ENCODE measurements around the gene CPNE8.

DNA sequence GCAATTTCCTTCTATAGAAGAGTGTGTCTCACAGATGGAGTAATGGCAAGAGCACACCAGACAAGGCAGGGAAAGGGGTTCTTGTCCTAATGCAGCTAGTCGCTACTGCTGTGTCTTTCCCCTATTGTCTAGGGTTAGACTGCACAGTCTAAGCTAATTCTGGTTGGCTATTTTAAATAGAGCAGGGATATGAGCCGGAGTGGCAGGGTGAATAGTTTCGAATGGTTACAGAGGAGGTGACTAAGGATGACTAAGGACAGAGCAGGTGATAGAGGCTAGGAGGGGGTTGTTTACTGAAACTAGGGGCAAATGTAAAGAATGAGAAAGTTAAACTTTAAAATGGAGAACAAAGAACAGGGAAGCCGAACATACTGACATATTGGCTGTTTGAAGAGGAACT, 25.6 kb upstream of the CPNE8 start:
- TF ChIP-seq, protein P1, sequence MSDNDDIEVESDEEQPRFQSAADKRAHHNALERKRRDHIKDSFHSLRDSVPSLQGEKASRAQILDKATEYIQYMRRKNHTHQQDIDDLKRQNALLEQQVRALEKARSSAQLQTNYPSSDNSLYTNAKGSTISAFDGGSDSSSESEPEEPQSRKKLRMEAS (IDR thresholded peaks at IDR 0.05) = no peak
- TF ChIP-seq TEAD4 (IDR thresholded peaks at IDR 0.05) (no peak), ZBTB7A (IDR thresholded peaks at IDR 0.05; ENCODE audit: low read depth) (no peak), YY1 (IDR thresholded peaks at IDR 0.05; ENCODE audit: low read depth) (no peak)
- TF ChIP-seq, protein P2, sequence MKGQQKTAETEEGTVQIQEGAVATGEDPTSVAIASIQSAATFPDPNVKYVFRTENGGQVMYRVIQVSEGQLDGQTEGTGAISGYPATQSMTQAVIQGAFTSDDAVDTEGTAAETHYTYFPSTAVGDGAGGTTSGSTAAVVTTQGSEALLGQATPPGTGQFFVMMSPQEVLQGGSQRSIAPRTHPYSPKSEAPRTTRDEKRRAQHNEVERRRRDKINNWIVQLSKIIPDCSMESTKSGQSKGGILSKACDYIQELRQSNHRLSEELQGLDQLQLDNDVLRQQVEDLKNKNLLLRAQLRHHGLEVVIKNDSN (IDR thresholded peaks at IDR 0.05) = no peak

Data from Ishikawa (cell line).